ENCODE data around the gene ATP8B4.

The ATP8B4 gene

GRCh38 chr15:49904296-49904695 lies 214.7 kb downstream of the ATP8B4 start:
- no peak overlapping the region for H3K4me3 ChIP-seq (replicated peaks; ENCODE audit: low read depth, low read length)
- no peak for TF ChIP-seq CTCF (IDR thresholded peaks at IDR 0.05; ENCODE audit: low read depth, low read length, missing control alignments)
- DNase-seq (ENCODE audit: extremely low read depth, low read depth), result no peak

GRCh38 chr15:49902685-49903501 lies 216.1 kb downstream of the ATP8B4 start:
- no peak for DNase-seq (ENCODE audit: extremely low read depth, low read depth)
- H3K4me3 ChIP-seq (replicated peaks; ENCODE audit: low read depth, low read length), result no peak overlapping the region
- TF ChIP-seq CTCF (IDR thresholded peaks at IDR 0.05; ENCODE audit: low read depth, low read length, missing control alignments), result no peak

- no peak overlapping the region for H3K4me3 ChIP-seq (replicated peaks; ENCODE audit: low read depth, low read length)
- DNase-seq (ENCODE audit: extremely low read depth, low read depth), result no peak
- TF ChIP-seq CTCF (IDR thresholded peaks at IDR 0.05; ENCODE audit: low read depth, low read length, missing control alignments), result peak; percentile 40
These were observed 216.9 kb downstream of the ATP8B4 start for GRCh38 chr15:49901996-49902684.

GRCh38 chr15:49901321-49901720 lies 217.7 kb downstream of the ATP8B4 start:
- TF ChIP-seq CTCF (IDR thresholded peaks at IDR 0.05; ENCODE audit: low read depth, low read length, missing control alignments), result no peak
- no peak overlapping the region for H3K4me3 ChIP-seq (replicated peaks; ENCODE audit: low read depth, low read length)
- DNase-seq (ENCODE audit: extremely low read depth, low read depth), result no peak

GRCh38 chr15:49900903-49901235 lies 218.2 kb downstream of the ATP8B4 start:
- H3K4me3 ChIP-seq (replicated peaks; ENCODE audit: low read depth, low read length), result no peak overlapping the region
- TF ChIP-seq CTCF (IDR thresholded peaks at IDR 0.05; ENCODE audit: low read depth, low read length, missing control alignments), result no peak
- no peak for DNase-seq (ENCODE audit: extremely low read depth, low read depth)

- no peak for TF ChIP-seq CTCF (IDR thresholded peaks at IDR 0.05; ENCODE audit: low read depth, low read length, missing control alignments)
- H3K4me3 ChIP-seq (replicated peaks; ENCODE audit: low read depth, low read length), result no peak overlapping the region
- DNase-seq (ENCODE audit: extremely low read depth, low read depth), result no peak
These were observed 218.8 kb downstream of the ATP8B4 start for GRCh38 chr15:49900006-49900902.
